Measurements from ENCODE around the gene CHCHD6. TPM values are rescaled to one million over a fixed set of nuclear protein-coding genes. Genes with fewer than 3 reads are reported as not detected.

CHCHD6 gene
- total RNA-seq, 1 donor from 2014 or later: 15.7 TPM

DNA sequence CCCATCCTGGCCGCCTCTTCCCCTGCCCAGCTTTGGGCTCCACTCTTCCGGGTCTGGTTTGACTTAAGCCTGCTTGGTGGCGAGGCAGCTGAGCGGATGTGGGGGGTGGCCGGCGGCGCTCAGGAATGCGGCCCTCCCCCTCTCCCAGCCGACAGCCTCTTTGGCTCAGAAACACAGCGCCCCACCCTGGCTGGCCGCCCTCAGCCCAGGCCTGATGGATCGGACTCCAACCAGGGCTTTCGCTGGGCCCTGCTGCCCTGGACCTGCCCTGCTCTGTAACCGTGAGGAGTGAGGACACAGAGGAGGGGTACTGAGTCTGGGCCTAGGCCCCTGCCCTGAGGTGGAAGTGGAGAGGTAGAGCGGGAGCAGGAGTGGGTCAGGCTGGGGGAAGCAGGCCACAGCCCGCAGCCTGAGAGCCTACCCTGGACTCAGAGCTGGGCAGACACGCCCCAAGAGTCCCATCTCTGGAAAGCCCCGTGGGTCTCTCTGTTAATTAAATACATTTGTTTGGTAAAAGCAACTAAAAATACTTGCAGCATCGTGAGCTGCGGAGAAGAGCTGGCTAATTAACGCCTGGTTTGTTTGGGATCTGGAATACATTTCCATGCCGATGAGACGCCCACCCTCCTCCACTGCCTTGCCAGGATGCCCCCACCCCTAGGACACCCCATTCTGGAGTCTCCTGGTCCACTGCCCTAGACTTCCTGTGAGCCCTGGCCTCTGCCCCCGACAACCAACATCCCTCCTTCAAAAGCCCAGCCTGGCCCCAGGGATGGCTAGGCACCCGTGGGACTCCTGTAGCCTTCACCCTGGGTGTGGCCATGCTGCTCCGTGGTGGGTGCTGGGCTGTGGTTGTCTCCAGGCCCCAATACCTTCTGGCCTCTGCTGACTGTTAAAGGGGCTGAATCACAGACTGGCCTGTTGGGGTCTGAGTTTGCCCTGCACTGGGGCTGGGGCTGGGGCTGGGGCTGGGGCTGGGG lies 298.4 kb downstream of the CHCHD6 start:
- H3K36me3 Mint-ChIP-seq (ENCODE audit: low read depth): no peaks in the 10 kb centered on the region
- H3K27ac Mint-ChIP-seq: no peak overlapping the region
- DNase-seq (ENCODE audit: low spot score): no peak
- no peaks in the 10 kb centered on the region for H3K4me1 Mint-ChIP-seq (ENCODE audit: low read depth)
- no peak overlapping the region for H3K4me3 Mint-ChIP-seq (ENCODE audit: low read depth)
- no peaks in the 10 kb centered on the region for H3K9me3 Mint-ChIP-seq
- H3K27me3 Mint-ChIP-seq (ENCODE audit: low read depth): no peaks in the 10 kb centered on the region
- intact Hi-C loops (cut with micrococcal nuclease): no loop called here

DNA sequence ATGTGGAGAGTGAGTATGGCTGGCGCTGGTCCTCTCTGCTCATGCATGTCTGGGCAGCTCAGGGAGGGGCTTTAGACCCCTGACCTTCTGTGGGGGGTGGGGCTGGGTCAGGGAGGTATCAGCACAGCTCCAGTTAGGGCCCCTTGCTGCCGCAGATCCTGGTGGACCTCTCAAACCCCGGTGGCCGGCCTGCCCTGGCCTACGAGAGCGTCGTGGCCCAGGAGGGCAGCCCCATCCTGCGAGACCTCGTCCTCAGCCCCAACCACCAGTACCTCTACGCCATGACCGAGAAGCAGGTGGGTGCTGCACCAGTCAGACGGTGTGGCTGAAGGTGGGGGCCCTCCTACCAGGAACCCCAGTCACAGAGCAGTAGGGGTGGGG lies 299.1 kb downstream of the CHCHD6 start:
- no peak overlapping the region for H3K4me3 Mint-ChIP-seq (ENCODE audit: low read depth)
- H3K4me1 Mint-ChIP-seq (ENCODE audit: low read depth): no peaks in the 10 kb centered on the region
- intact Hi-C loops (cut with micrococcal nuclease): no loop called here
- DNase-seq (ENCODE audit: low spot score): no peak
- no peaks in the 10 kb centered on the region for H3K9me3 Mint-ChIP-seq
- no peaks in the 10 kb centered on the region for H3K36me3 Mint-ChIP-seq (ENCODE audit: low read depth)
- no peaks in the 10 kb centered on the region for H3K27me3 Mint-ChIP-seq (ENCODE audit: low read depth)
- no peak overlapping the region for H3K27ac Mint-ChIP-seq

DNA sequence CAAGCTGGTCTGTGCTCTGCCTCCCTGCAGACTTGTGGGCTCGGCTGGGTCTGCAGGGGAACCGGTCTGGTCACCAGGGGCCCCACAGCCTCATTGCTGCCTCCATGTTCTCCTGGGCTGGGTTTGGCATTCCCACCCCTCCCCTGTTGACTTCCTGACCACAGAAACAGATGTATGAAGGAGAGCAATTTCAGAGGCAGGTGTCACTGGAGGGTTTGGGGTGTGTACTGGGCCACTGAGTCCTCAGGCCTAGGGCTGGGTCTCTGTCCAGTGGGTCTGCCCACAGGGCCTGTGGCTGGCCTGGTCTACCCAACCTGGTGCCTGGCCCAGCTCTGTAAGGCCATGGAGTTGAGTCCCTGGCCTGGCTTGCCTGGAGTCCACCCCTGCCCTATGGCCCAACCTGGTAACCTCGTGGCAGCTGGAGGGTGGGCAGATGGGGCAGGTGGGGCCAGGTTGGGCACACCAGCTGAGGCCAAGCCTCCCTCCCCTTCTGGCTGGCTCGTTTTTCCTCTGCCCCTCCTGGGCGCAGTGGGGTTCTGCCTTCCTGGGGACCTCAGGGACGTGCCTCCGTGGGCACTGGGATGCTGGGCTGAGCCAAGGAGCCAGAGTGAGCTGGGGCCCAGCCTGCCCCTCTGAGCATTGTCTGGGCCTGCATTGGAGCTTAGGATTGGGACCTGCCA lies 299.7 kb downstream of the CHCHD6 start:
- Mint-ChIP-seq H3K4me3 (ENCODE audit: low read depth) (no peak overlapping the region), H3K36me3 (ENCODE audit: low read depth) (no peaks in the 10 kb centered on the region), H3K9me3 (no peaks in the 10 kb centered on the region), H3K27me3 (ENCODE audit: low read depth) (no peaks in the 10 kb centered on the region), H3K4me1 (ENCODE audit: low read depth) (no peaks in the 10 kb centered on the region), H3K27ac (no peak overlapping the region)
- DNase-seq (ENCODE audit: low spot score): no peak
- intact Hi-C loops (cut with micrococcal nuclease): no loop called here

DNA sequence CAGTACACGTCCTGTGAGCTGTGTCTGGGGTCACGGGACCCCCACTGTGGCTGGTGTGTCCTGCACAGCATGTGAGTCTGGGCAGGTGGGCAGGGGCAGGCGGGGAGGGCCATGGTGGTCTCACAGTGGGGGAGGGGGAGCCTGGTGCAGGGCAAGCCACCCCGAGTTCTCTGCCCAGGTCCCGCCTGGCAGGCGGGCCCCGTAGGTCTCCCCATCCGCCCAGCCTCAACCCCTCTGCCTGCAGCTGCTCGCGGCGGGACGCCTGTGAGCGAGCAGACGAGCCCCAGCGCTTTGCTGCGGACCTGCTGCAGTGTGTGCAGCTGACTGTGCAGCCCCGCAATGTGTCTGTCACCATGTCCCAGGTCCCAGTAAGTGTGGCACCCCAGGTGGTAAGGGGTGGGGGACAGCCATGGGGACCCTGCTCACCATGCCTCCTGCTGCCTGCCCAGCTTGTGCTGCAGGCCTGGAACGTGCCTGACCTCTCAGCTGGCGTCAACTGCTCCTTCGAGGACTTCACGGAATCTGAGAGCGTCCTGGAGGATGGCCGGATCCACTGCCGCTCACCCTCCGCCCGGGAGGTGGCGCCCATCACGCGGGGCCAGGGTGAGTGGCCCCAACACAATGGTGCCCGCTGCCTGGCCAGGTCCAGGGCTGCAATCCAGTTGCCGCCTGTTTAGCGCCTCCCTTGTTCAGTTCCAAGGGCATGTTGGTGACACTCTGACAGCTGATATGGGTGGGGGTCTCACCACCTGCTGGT lies 300.8 kb downstream of the CHCHD6 start:
- no peaks in the 10 kb centered on the region for H3K4me1 Mint-ChIP-seq (ENCODE audit: low read depth)

DNA sequence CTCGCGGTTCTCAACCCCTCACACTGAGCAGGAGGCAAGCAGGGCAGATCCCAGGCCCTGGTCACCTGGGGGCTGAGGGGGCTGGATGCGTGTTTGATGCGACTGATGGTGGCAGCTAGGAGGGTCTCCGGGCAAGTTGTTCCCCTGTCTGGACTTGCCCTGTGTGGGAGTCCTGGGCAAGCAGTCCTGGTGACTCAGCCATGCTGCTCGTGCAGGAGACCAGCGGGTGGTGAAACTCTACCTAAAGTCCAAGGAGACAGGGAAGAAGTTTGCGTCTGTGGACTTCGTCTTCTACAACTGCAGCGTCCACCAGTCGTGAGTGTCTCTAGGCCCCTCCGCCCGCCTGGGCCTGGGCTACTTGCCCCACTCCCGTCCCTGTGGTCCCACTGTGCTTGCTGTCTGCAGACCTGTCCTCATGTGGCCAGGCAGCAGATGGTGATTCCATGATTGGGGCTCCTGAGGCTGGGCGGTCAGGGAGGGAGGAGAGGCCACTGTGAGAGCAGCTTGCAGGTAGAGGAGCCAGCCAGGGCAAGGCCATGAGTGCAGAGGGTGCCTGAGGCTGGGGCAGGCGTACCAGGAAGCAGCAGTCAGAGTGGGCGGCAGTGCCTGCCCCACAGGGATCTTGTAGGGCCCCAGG lies 301.9 kb downstream of the CHCHD6 start:
- no peaks in the 10 kb centered on the region for H3K36me3 Mint-ChIP-seq (ENCODE audit: low read depth)
- no peak overlapping the region for H3K27ac Mint-ChIP-seq
- no peak overlapping the region for H3K4me3 Mint-ChIP-seq (ENCODE audit: low read depth)
- no peaks in the 10 kb centered on the region for H3K27me3 Mint-ChIP-seq (ENCODE audit: low read depth)
- no peak for DNase-seq (ENCODE audit: low spot score)
- intact Hi-C loops (cut with micrococcal nuclease): no loop called here
- no peaks in the 10 kb centered on the region for H3K9me3 Mint-ChIP-seq
- H3K4me1 Mint-ChIP-seq (ENCODE audit: low read depth): no peaks in the 10 kb centered on the region

More for the DNA sequence above, 300.8 kb downstream of the CHCHD6 start:
- no peaks in the 10 kb centered on the region for H3K9me3 Mint-ChIP-seq
- intact Hi-C loops (cut with micrococcal nuclease): no loop called here
- no peaks in the 10 kb centered on the region for H3K36me3 Mint-ChIP-seq (ENCODE audit: low read depth)
- H3K27me3 Mint-ChIP-seq (ENCODE audit: low read depth): no peaks in the 10 kb centered on the region
- H3K27ac Mint-ChIP-seq: no peak overlapping the region
- H3K4me3 Mint-ChIP-seq (ENCODE audit: low read depth): no peak overlapping the region
- DNase-seq (ENCODE audit: low spot score): no peak

DNA sequence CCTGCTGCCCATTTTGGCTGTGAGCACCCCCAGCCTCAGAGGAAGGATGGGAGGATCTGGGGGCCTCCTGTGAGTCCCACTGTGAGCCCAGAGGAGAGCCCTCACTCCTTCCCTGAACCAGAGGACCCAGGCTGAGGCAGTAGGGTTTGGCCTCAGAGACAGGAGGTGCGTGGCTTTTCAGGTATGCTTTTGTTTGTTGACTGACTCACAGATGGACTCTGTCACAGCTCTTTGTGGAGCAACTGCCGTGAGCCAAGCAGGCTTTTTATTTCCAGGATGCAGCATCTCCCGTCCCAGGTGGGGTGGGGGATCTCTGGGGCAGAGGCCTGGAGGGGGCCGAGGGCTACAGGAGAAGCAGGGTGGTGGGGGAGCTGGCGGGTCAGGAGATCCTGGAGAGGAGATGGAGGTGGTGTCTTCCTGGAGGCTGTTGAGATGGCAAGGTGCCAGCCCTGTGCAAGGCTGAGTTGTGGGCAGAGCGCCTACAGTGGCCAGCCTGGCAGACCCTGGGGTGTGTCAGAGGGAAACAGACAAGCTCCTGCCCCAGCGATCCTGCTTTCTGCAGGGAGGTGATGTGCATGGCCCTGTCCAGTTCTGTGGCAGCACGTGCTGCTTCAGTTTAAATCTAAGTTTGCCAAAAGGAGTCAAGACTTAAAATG lies 302.9 kb downstream of the CHCHD6 start:
- intact Hi-C loops (cut with micrococcal nuclease): no loop called here
- no peaks in the 10 kb centered on the region for H3K27me3 Mint-ChIP-seq (ENCODE audit: low read depth)
- H3K9me3 Mint-ChIP-seq: no peaks in the 10 kb centered on the region
- H3K4me1 Mint-ChIP-seq (ENCODE audit: low read depth): no peaks in the 10 kb centered on the region
- no peaks in the 10 kb centered on the region for H3K36me3 Mint-ChIP-seq (ENCODE audit: low read depth)
- DNase-seq (ENCODE audit: low spot score): no peak
- H3K27ac Mint-ChIP-seq: no peak overlapping the region
- no peak overlapping the region for H3K4me3 Mint-ChIP-seq (ENCODE audit: low read depth)

DNA sequence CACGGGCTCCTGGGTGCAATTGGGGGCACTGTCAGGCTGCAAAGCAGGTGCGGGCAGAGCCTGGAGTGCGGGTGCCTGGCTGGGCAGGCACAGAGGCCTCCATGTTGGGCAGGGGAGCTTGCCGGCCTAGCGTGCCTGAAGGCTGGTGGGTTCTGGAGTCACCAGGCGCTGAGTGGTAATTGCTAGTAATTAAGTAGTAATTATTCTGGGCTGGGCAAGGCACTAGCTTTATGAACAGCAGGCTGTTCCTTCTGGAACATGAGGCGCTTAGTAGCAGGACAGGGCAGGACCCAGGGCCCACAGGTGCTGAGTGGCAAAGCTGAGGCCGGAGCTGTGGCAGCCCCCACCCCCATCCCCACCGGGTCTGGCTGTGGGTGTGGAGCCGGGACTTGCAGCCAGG lies 304.2 kb downstream of the CHCHD6 start:
- no peak overlapping the region for H3K27ac Mint-ChIP-seq
- H3K9me3 Mint-ChIP-seq: no peaks in the 10 kb centered on the region
- H3K4me3 Mint-ChIP-seq (ENCODE audit: low read depth): no peak overlapping the region
- DNase-seq (ENCODE audit: low spot score): no peak
- H3K27me3 Mint-ChIP-seq (ENCODE audit: low read depth): no peaks in the 10 kb centered on the region
- no peaks in the 10 kb centered on the region for H3K36me3 Mint-ChIP-seq (ENCODE audit: low read depth)
- intact Hi-C loops (cut with micrococcal nuclease): no loop called here
- no peaks in the 10 kb centered on the region for H3K4me1 Mint-ChIP-seq (ENCODE audit: low read depth)

DNA sequence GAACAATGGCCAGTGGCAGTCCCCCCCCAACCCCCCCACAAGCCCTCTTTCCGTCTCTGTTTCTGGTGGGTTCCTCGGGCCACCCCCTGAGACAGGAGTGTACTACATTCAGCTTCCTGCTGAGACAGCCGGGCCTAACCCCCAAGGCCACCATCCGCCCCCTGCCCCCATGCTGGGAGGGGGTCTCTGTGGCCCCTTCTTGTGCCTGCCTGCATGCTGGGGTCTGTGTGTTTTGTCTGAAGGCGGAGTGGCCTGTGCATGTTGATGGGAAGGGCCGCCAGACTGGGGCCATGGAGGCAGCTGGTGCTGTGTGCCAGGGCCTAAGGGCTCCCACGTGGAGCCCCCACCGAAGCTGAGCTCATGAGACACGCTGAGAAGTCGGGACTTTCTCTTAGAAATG lies 305.5 kb downstream of the CHCHD6 start:
- H3K27me3 Mint-ChIP-seq (ENCODE audit: low read depth): no peaks in the 10 kb centered on the region
- no peak overlapping the region for H3K27ac Mint-ChIP-seq

More for the DNA sequence above, 305.5 kb downstream of the CHCHD6 start:
- intact Hi-C loops (cut with micrococcal nuclease): no loop called here
- Mint-ChIP-seq H3K4me1 (ENCODE audit: low read depth) (peaks cover 2% of the 10 kb centered on the region), H3K36me3 (ENCODE audit: low read depth) (no peaks in the 10 kb centered on the region), H3K9me3 (no peaks in the 10 kb centered on the region), H3K4me3 (ENCODE audit: low read depth) (no peak overlapping the region)
- no peak for DNase-seq (ENCODE audit: low spot score)

Other genes with a start within 250 kb of the CHCHD6 start
- gene ZXDC, start 228.3 kb upstream of the CHCHD6 start, total RNA-seq: 26.1 and 27.0 TPM in 2 replicates
- not detected in 2 replicates for gene UROC1, start 186.5 kb upstream of the CHCHD6 start, total RNA-seq
- gene CHST13, start 180.1 kb upstream of the CHCHD6 start, total RNA-seq: 0.09 TPM in 1 of 2 replicates, not detected in the other
- gene C3orf22, start 145.3 kb upstream of the CHCHD6 start, total RNA-seq: not detected in 2 replicates
- 0.96 and 1.3 TPM in 2 replicates for gene TXNRD3, start 49.1 kb upstream of the CHCHD6 start, total RNA-seq

Data from activated T-helper 2 cell treated with anti-CD3 and anti-CD28 coated beads, Interferon-gamma antibody, Interleukin-2, Interleukin-4, amounts not matched to agents 10 μg/mL and 5 μg/mL and 100 μg/mL, durations not matched to agents 14 hours and 24 hours and 36 hours (primary cell).